Measurements from ENCODE around the gene ZNF556. TPM values are rescaled to one million over a fixed set of nuclear protein-coding genes. Genes with fewer than 3 reads are reported as not detected.

ZNF556 gene
- total RNA-seq, 1 experiment from 2014 or later: not detected

DNA sequence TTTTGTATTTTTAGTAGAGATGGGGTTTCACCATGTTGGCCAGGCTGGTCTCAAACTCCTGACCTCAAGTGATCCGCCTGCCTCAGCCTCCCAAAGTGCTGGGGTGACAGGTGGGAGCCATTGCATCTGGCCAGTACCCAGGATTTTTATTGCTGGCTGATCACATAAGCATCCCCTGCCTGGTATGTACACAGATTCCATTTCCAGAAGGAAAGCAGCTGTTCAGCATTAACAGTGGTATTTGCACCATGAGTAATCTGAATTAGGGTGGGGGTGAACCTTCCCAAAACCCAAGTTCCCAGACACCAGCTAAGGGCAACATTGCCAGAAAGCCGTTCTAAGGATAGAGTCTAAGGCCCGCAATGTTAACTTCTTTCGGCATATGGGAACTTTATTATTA, 18.5 kb upstream of the ZNF556 start:
- H3K4me1 ChIP-seq (ENCODE audit: control insufficient read depth in 1 of 2, insufficient read depth in 2 of 2, low read length in 2 of 2): no peaks in the 10 kb centered on the region
- H3K4me3 ChIP-seq (replicated peaks in 1 of 2; ENCODE audit: low read depth in 1 of 2, low read length in 2 of 2): no peak overlapping the region
- ChIA-PET RAD21 (ENCODE audit: low non-redundant PET in 1 of 2, low total read pairs in 2 of 2, uncharacterized antibody in 2 of 2, unreplicated experiment in 2 of 2) (no interaction called here), CTCF (no interaction called here), POLR2A (no interaction called here)
- H3K9me2 ChIP-seq (ENCODE audit: insufficient read depth): no peaks in the 10 kb centered on the region
- no peaks in the 10 kb centered on the region for H3K79me2 ChIP-seq (ENCODE audit: insufficient read depth, low read length)
- ATAC-seq (no peak), DNase-seq (ENCODE audit: low read depth, low spot score) (no peak)
- intact Hi-C loops (cut with micrococcal nuclease): loop anchor here (10.0 kb wide), 1 partner anchor 86 kb away; no protein-coding TSS in a partner anchor
- TF ChIP-seq CBX3 (IDR thresholded peaks at IDR 0.05; ENCODE audit: low read depth) (no peak), ZFX (IDR thresholded peaks at IDR 0.05) (no peak), EZH2phosphoT487 (IDR thresholded peaks at IDR 0.05; ENCODE audit: borderline replicate concordance) (no peak), CEBPB (IDR thresholded peaks at IDR 0.05; ENCODE audit: low read depth) (no peak), SP1 (IDR thresholded peaks at IDR 0.05; ENCODE audit: low read depth) (no peak), YY1 (IDR thresholded peaks at IDR 0.05; ENCODE audit: extremely low read depth, insufficient replicate concordance, low read depth, low read length) (no peak), RAD21 (IDR thresholded peaks at IDR 0.05; ENCODE audit: low read depth) (no peak), FOSL1 (IDR thresholded peaks at IDR 0.05; ENCODE audit: low read depth) (no peak), SIN3A (IDR thresholded peaks at IDR 0.05; ENCODE audit: low read depth) (no peak), TCF7L2 (IDR thresholded peaks at IDR 0.05; ENCODE audit: borderline replicate concordance, extremely low read depth, insufficient read depth, insufficient read length) (no peak), ZNF274 (IDR thresholded peaks at IDR 0.05; ENCODE audit: low read depth, low read length) (no peak), POLR2A (IDR thresholded peaks at IDR 0.05; ENCODE audit: borderline replicate concordance, extremely low read depth, insufficient read depth, insufficient read length) (no peak), EGR1 (IDR thresholded peaks at IDR 0.05; ENCODE audit: low read depth) (no peak), EZH2 (IDR thresholded peaks at IDR 0.05) (no peak), JUND (IDR thresholded peaks at IDR 0.05) (no peak), POLR2AphosphoS5 (IDR thresholded peaks at IDR 0.05; ENCODE audit: low read depth, low read length) (no peak), ELF1 (IDR thresholded peaks at IDR 0.05; ENCODE audit: borderline replicate concordance, low read depth) (no peak)
- TF ChIP-seq, protein P1, sequence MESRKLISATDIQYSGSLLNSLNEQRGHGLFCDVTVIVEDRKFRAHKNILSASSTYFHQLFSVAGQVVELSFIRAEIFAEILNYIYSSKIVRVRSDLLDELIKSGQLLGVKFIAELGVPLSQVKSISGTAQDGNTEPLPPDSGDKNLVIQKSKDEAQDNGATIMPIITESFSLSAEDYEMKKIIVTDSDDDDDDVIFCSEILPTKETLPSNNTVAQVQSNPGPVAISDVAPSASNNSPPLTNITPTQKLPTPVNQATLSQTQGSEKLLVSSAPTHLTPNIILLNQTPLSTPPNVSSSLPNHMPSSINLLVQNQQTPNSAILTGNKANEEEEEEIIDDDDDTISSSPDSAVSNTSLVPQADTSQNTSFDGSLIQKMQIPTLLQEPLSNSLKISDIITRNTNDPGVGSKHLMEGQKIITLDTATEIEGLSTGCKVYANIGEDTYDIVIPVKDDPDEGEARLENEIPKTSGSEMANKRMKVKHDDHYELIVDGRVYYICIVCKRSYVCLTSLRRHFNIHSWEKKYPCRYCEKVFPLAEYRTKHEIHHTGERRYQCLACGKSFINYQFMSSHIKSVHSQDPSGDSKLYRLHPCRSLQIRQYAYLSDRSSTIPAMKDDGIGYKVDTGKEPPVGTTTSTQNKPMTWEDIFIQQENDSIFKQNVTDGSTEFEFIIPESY (IDR thresholded peaks at IDR 0.05; ENCODE audit: extremely low read depth, insufficient replicate concordance, low read length): no peak
- TF ChIP-seq, protein P2, sequence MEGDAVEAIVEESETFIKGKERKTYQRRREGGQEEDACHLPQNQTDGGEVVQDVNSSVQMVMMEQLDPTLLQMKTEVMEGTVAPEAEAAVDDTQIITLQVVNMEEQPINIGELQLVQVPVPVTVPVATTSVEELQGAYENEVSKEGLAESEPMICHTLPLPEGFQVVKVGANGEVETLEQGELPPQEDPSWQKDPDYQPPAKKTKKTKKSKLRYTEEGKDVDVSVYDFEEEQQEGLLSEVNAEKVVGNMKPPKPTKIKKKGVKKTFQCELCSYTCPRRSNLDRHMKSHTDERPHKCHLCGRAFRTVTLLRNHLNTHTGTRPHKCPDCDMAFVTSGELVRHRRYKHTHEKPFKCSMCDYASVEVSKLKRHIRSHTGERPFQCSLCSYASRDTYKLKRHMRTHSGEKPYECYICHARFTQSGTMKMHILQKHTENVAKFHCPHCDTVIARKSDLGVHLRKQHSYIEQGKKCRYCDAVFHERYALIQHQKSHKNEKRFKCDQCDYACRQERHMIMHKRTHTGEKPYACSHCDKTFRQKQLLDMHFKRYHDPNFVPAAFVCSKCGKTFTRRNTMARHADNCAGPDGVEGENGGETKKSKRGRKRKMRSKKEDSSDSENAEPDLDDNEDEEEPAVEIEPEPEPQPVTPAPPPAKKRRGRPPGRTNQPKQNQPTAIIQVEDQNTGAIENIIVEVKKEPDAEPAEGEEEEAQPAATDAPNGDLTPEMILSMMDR (IDR thresholded peaks at IDR 0.05 in 2 of 3, conservative IDR thresholded peaks at IDR 0.05 in 1 of 3; ENCODE audit: borderline replicate concordance in 1 of 3, insufficient read depth in 1 of 3, low read depth in 2 of 3, low read length in 2 of 3): no peak
- peaks cover 15 to 29% of the 10 kb centered on the region in 2 experiments; a peak in 3 of 4 replicates for H3K9me3 ChIP-seq (ENCODE audit: control insufficient read depth in 1 of 2, insufficient read depth in 1 of 2, low read depth in 1 of 2, low read length in 2 of 2)
- H4K20me1 ChIP-seq (ENCODE audit: insufficient read depth): no peaks in the 10 kb centered on the region
- H2AFZ ChIP-seq (ENCODE audit: low read depth, low read length, poor library complexity, severe bottlenecking): no peak overlapping the region
- no peak overlapping the region for H3K27ac ChIP-seq (ENCODE audit: low read depth, low read length)
- no peak overlapping the region for H3K4me2 ChIP-seq (ENCODE audit: low read length)
- BruUV-seq (replicated peaks): no TSS peak
- H3K36me3 ChIP-seq (ENCODE audit: control insufficient read depth in 1 of 2, insufficient read depth in 2 of 2, low read length in 2 of 2): peaks cover 7 to 24% of the 10 kb centered on the region in 2 experiments
- H3K9ac ChIP-seq (ENCODE audit: low read length): no peak overlapping the region
- H3K27me3 ChIP-seq (ENCODE audit: insufficient read depth, low read length): no peaks in the 10 kb centered on the region

All from HCT116 (cell line).